Colonic mucosa (tissue), 4 donors: Measurements from ENCODE around the gene USP21. TPM values are rescaled to one million over a fixed set of nuclear protein-coding genes. Genes with fewer than 3 reads are reported as not detected.

Experiments
- DNase-seq: peaks from one replicate; pipeline ENCODE4 v3.0.0-alpha.2; 2020
- H3K27ac ChIP-seq: fragments of 200-600 bp; one replicate; pipeline ENCODE4 v1.8.0; 2021
- H3K27me3 ChIP-seq: fragments of 200-600 bp; one replicate; pipeline ENCODE4 v1.8.0; 2021
- H3K36me3 ChIP-seq: fragments of 200-600 bp; one replicate; pipeline ENCODE4 v1.8.0; 2021
- H3K4me1 ChIP-seq: fragments of 200-600 bp; one replicate; pipeline ENCODE4 v1.8.0; 2021; ENCODE audit warnings: mild to moderate bottlenecking
- H3K4me3 ChIP-seq: fragments of 200-600 bp; one replicate; pipeline ENCODE4 v1.8.0; 2021
- H3K9ac ChIP-seq, 2 donors: one replicate each; pipeline ENCODE4 v1.7.0; 2013; ENCODE audit warnings: control low read depth in 2 of 2, low read depth in 2 of 2, low read length in 2 of 2
- H3K9me3 ChIP-seq: fragments of 200-600 bp; one replicate; pipeline ENCODE4 v1.8.0; 2021
- CTCF ChIP-seq: fragments of 200-600 bp; IDR thresholded peaks from one replicate; pipeline ENCODE4 v1.8.0; 2022; ENCODE audit warnings: antibody characterized with exemption, mild to moderate bottlenecking
- intact Hi-C: fragments of 100-400 bp; cut with DNase I; formaldehyde crosslinking; loops from one replicate; pipeline ENCODE4 v1.14.1; 2022
- total RNA-seq, 2 donors: library from RNA; stranded (reverse); fragmentation: NEBNext Ultra II Directional in 1 of 2; extraction: Animal tissue kit (Norgen Biotek cat#: 25700) in 1 of 2; gene quantifications; one replicate each; pipeline ENCODE4 v1.2.1, GENCODE V29; 2021
- donor health status: healthy.
- donor health status: DM: no; HTN: no; CAD: no.
- donor health status: DM: no; HTN: no; CAD: no.

The USP21 gene
- total RNA-seq, 2 donors from 2014 or later, result 20.8 to 29.0 TPM

- peaks cover 18% of the 10 kb centered on the region for H3K4me1 ChIP-seq
- no peak overlapping the region for H3K9ac ChIP-seq
- no peaks in the 10 kb centered on the region for H3K27me3 ChIP-seq
- H3K27ac ChIP-seq, result no peak overlapping the region
- no peak for TF ChIP-seq CTCF
- intact Hi-C loops, result no loop called here
- H3K4me3 ChIP-seq, result no peak overlapping the region
- no peaks in the 10 kb centered on the region for H3K9me3 ChIP-seq
- H3K36me3 ChIP-seq, result no peaks in the 10 kb centered on the region
- no peak for DNase-seq
These were observed 1.4 kb upstream of the USP21 start for GRCh38 chr1:161157867-161158266.

- peak overlapping the region; percentile 85 for H3K9ac ChIP-seq
- H3K27me3 ChIP-seq, result no peaks in the 10 kb centered on the region
- no peaks in the 10 kb centered on the region for H3K9me3 ChIP-seq
- H3K4me1 ChIP-seq, result peaks cover 18% of the 10 kb centered on the region
- no peaks in the 10 kb centered on the region for H3K36me3 ChIP-seq
- DNase-seq, result no peak
- H3K27ac ChIP-seq, result peak overlapping the region; percentile 69
- TF ChIP-seq CTCF, result no peak
- intact Hi-C loops, result no loop called here
- peak overlapping the region; percentile 95 for H3K4me3 ChIP-seq
These were observed 837 bp upstream of the USP21 start for GRCh38 chr1:161158316-161159010.

GRCh38 chr1:161159913-161160243 lies 578 bp downstream of the USP21 start:
- H3K9ac ChIP-seq, result peak overlapping the region; percentile 85
- H3K27me3 ChIP-seq, result no peaks in the 10 kb centered on the region
- intact Hi-C loops, result no loop called here
- DNase-seq, result no peak
- H3K27ac ChIP-seq, result peak overlapping the region; percentile 69
- no peaks in the 10 kb centered on the region for H3K36me3 ChIP-seq
- H3K9me3 ChIP-seq, result no peaks in the 10 kb centered on the region
- peaks cover 14% of the 10 kb centered on the region for H3K4me1 ChIP-seq
- TF ChIP-seq CTCF, result no peak
- H3K4me3 ChIP-seq, result peak overlapping the region; percentile 95

- H3K27me3 ChIP-seq, result no peaks in the 10 kb centered on the region
- H3K27ac ChIP-seq, result no peak overlapping the region
- no peaks in the 10 kb centered on the region for H3K36me3 ChIP-seq
- H3K9me3 ChIP-seq, result no peaks in the 10 kb centered on the region
- peaks cover 14% of the 10 kb centered on the region for H3K4me1 ChIP-seq
- intact Hi-C loops, result no loop called here
- DNase-seq, result no peak
- peak overlapping the region in 1 of 2 donors; percentile 85 for H3K9ac ChIP-seq
- TF ChIP-seq CTCF, result no peak
- H3K4me3 ChIP-seq, result peak overlapping the region; percentile 95
These were observed 1.4 kb downstream of the USP21 start for GRCh38 chr1:161160671-161161145.

- no peaks in the 10 kb centered on the region for H3K36me3 ChIP-seq
- H3K4me3 ChIP-seq, result no peak overlapping the region
- no peak overlapping the region for H3K9ac ChIP-seq
- no peak for DNase-seq
- H3K27ac ChIP-seq, result no peak overlapping the region
- no peak for TF ChIP-seq CTCF
- H3K27me3 ChIP-seq, result no peaks in the 10 kb centered on the region
- no peaks in the 10 kb centered on the region for H3K9me3 ChIP-seq
- intact Hi-C loops, result no loop called here
- peaks cover 14% of the 10 kb centered on the region for H3K4me1 ChIP-seq
These were observed 2.4 kb downstream of the USP21 start for GRCh38 chr1:161161652-161162051.
